HG02973 (cell line): ENCODE data around the gene BEGAIN.
"Not testable (repeated sequence)": the region's sequence is repeated elsewhere in the genome, so short reads cannot be mapped to it uniquely, and the experiment has no call there.

Experiments
- ATAC-seq: cut with Tn5 transposase; IDR thresholded peaks from one replicate; pipeline ENCODE4 v1.9.1; 2021; ENCODE audit warnings: moderate library complexity; ENCODE audit not compliant: unreplicated experiment

BEGAIN gene

GRCh38 chr14:100526632-100527031, 60.6 kb downstream of the BEGAIN start:
- ATAC-seq, result no peak

GRCh38 chr14:100526057-100526456, 61.2 kb downstream of the BEGAIN start:
- no peak for ATAC-seq

GRCh38 chr14:100525615-100526014, 61.6 kb downstream of the BEGAIN start:
- no peak for ATAC-seq

- ATAC-seq, result no peak
Measured at GRCh38 chr14:100524933-100525243, 62.3 kb downstream of the BEGAIN start.

GRCh38 chr14:100524233-100524932, 62.8 kb downstream of the BEGAIN start:
- no peak for ATAC-seq

- no peak for ATAC-seq
Measured at GRCh38 chr14:100523843-100524169, 63.4 kb downstream of the BEGAIN start.

GRCh38 chr14:100523131-100523842, 63.9 kb downstream of the BEGAIN start:
- ATAC-seq, result no peak

GRCh38 chr14:100522616-100523099, 64.6 kb downstream of the BEGAIN start:
- ATAC-seq, result no peak

GRCh38 chr14:100506053-100506452, 81.2 kb downstream of the BEGAIN start:
- not testable (repeated sequence) for ATAC-seq

- ATAC-seq, result no peak
Measured at GRCh38 chr14:100504372-100505078, 82.7 kb downstream of the BEGAIN start.

GRCh38 chr14:100503251-100503650, 84.0 kb downstream of the BEGAIN start:
- no peak for ATAC-seq

GRCh38 chr14:100502622-100503220, 84.5 kb downstream of the BEGAIN start:
- no peak for ATAC-seq

GRCh38 chr14:100500128-100500527, 87.1 kb downstream of the BEGAIN start:
- ATAC-seq, result no peak

- ATAC-seq, result no peak
Measured at GRCh38 chr14:100498068-100498467, 89.1 kb downstream of the BEGAIN start.

GRCh38 chr14:100495917-100496316, 91.3 kb downstream of the BEGAIN start:
- ATAC-seq, result no peak

- ATAC-seq, result no peak
Measured at GRCh38 chr14:100494645-100495044, 92.6 kb downstream of the BEGAIN start.

GRCh38 chr14:100490252-100490651, 97.0 kb downstream of the BEGAIN start:
- no peak for ATAC-seq

- ATAC-seq, result no peak
Measured at GRCh38 chr14:100488057-100488456, 99.2 kb downstream of the BEGAIN start.

GRCh38 chr14:100487304-100487703, 99.9 kb downstream of the BEGAIN start:
- ATAC-seq, result no peak
